SK-N-SH treated with all-trans-retinoic acid at 6 μM for 48 hours (cell line): Measurements from ENCODE around the gene SUSD6.

Experiments used
- ARNTL ChIP-seq: fragments of 450-650 bp; formaldehyde crosslinking; IDR thresholded peaks from 2 replicates; pipeline ENCODE4 v1.5.0; 2020; ENCODE audit warnings: low read depth, mild to moderate bottlenecking, moderate library complexity, borderline replicate concordance
- CSDC2 ChIP-seq: fragments of 250-450 bp; sonication (Bioruptor Pico); IDR thresholded peaks from 2 replicates; pipeline ENCODE4 v1.5.0; 2020; ENCODE audit warnings: mild to moderate bottlenecking, moderate library complexity
- CSRNP3 ChIP-seq: fragments of 250-450 bp; sonication (Bioruptor Pico); IDR thresholded peaks from 2 replicates; pipeline ENCODE4 v1.5.1; 2021; ENCODE audit warnings: mild to moderate bottlenecking, moderate library complexity
- ESRRG ChIP-seq: fragments of 250-450 bp; sonication (Bioruptor Pico); IDR thresholded peaks from 2 replicates; pipeline ENCODE4 v1.6.1; 2021; ENCODE audit warnings: mild to moderate bottlenecking
- GLIS3 ChIP-seq: fragments of 250-450 bp; sonication (Bioruptor Pico); IDR thresholded peaks from 2 replicates; pipeline ENCODE4 v1.5.0; 2020; ENCODE audit warnings: mild to moderate bottlenecking, moderate library complexity
- ISL1 ChIP-seq: fragments of 250-450 bp; sonication (Bioruptor Pico); IDR thresholded peaks from 2 replicates; pipeline ENCODE4 v2.1.2; 2022; ENCODE audit warnings: mild to moderate bottlenecking, moderate library complexity
- PATZ1 ChIP-seq: fragments of 250-450 bp; sonication (Bioruptor Pico); IDR thresholded peaks from 2 replicates; pipeline ENCODE4 v1.8.0; 2020; ENCODE audit warnings: mild to moderate bottlenecking, moderate library complexity, borderline replicate concordance
- POU6F1 ChIP-seq: fragments of 250-450 bp; sonication (Bioruptor Pico); IDR thresholded peaks from 2 replicates; pipeline ENCODE4 v1.8.0; 2021; ENCODE audit warnings: low read depth, mild to moderate bottlenecking, moderate library complexity, borderline replicate concordance
- SNAI2 ChIP-seq: fragments of 250-450 bp; sonication (Bioruptor Pico); IDR thresholded peaks from 2 replicates; pipeline ENCODE4 v1.5.0; 2020; ENCODE audit warnings: mild to moderate bottlenecking, moderate library complexity
- ZFP3 ChIP-seq: fragments of 250-450 bp; sonication (Bioruptor Pico); IDR thresholded peaks from 2 replicates; pipeline ENCODE4 v1.5.0; 2020; ENCODE audit warnings: mild to moderate bottlenecking, moderate library complexity
- ZFP30 ChIP-seq: fragments of 450-650 bp; formaldehyde crosslinking; IDR thresholded peaks from 2 replicates; pipeline ENCODE4 v1.5.0; 2022; ENCODE audit warnings: mild to moderate bottlenecking, moderate library complexity
- ZNF70 ChIP-seq: fragments of 450-650 bp; formaldehyde crosslinking; IDR thresholded peaks from 2 replicates; pipeline ENCODE4 v1.5.0; 2020; ENCODE audit warnings: mild to moderate bottlenecking, moderate library complexity
- ZNF8 ChIP-seq: fragments of 450-650 bp; formaldehyde crosslinking; IDR thresholded peaks from 2 replicates; pipeline ENCODE4 v1.5.0; 2020; ENCODE audit warnings: mild to moderate bottlenecking, moderate library complexity

GRCh38 chr14:69726761-69727511 lies 115.5 kb downstream of the SUSD6 start:
- no peak for TF ChIP-seq ARNTL (CRISPR knock-in tag)
- no peak for TF ChIP-seq ZNF70 (CRISPR knock-in tag)
- no peak for TF ChIP-seq CSDC2 (CRISPR knock-in tag)
- no peak for TF ChIP-seq PATZ1
- no peak for TF ChIP-seq POU6F1 (CRISPR knock-in tag)
- TF ChIP-seq ZFP30 (CRISPR knock-in tag) = no peak
- TF ChIP-seq GLIS3 (CRISPR knock-in tag) = no peak
- no peak for TF ChIP-seq ZFP3 (CRISPR knock-in tag)
- no peak for TF ChIP-seq ISL1 (CRISPR knock-in tag)
- no peak for TF ChIP-seq ZNF8 (CRISPR knock-in tag)
- TF ChIP-seq SNAI2 (CRISPR knock-in tag) = no peak
- no peak for TF ChIP-seq CSRNP3 (CRISPR knock-in tag)
- TF ChIP-seq ESRRG = no peak
